CD4-positive, alpha-beta T cell treated with Interleukin-17A for 4 hours (primary cell): ENCODE measurements around the gene TMPRSS4.

Source experiments
- DNase-seq: peaks from one replicate; pipeline ENCODE4 v3.0.0-alpha.2; 2020; ENCODE audit warnings: mixed read lengths

The TMPRSS4 gene

GRCh38 chr11:118080296-118080695 lies 3.4 kb downstream of the TMPRSS4 start:
- no peak for DNase-seq

DNA sequence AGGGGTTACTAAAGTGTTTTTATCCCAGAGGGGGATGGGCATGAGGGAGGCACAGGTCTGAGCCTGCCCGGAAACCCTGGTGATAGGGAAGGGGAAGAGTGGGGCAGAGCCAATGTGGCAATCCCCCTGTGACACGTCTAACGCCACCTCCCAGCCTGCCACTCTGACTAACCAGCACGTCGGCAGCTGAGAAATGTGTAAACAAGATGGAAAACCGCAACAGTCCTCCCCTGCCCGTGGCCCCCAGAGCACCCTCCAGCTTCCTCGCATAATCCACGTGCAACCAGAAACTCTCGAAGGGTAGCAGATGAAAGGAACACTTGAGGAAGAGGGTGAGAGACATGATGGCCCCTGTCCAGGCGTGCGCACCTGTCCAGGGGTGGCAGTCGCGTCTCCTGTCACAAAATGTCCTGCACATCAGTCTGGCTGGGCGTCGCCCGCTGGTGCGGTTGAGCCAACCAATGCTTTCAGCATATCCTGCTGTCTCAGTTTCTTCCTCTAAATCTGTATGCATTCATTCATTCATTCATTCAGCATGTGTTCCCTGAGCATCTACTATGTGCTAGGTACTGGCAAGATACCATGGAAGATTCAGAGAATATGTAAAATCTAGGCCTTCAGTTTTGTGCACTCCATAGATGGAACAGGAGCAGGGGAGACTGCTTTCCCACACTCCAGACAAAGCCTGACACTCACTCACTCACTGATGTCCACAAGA lies 4.5 kb downstream of the TMPRSS4 start:
- no peak for DNase-seq

GRCh38 chr11:118082880-118083552 lies 6.1 kb downstream of the TMPRSS4 start:
- no peak for DNase-seq

GRCh38 chr11:118084247-118084646 lies 7.4 kb downstream of the TMPRSS4 start:
- DNase-seq = no peak

DNA sequence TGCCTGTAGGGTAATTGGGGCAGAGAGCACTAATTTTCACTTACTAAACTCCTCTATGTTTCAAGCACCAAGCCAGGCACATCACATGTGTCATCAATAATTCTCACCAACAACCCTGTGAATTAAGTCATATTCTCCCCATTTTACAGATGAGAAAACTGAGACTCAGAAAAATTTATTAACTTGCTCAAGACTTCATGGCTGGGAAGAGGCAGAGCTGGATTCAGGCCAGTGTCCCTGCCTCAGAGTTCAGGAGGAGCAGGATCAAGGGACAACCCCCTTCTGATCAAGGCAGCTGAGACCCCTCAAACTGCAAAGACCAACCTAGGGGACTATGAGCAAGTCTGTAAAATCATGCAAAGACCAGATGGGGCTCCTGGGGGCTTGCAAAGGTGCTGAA lies 7.8 kb downstream of the TMPRSS4 start:
- DNase-seq = no peak

- DNase-seq = no peak
Measured at GRCh38 chr11:118086913-118087768, 10.3 kb downstream of the TMPRSS4 start, which contains the start of gene SMIM35. SMIM35 (minus strand) TSS chr11:118086963; CDS start chr11:118086757, 206 bp downstream.

GRCh38 chr11:118087931-118088330 lies 11.1 kb downstream of the TMPRSS4 start:
- no peak for DNase-seq

GRCh38 chr11:118088531-118088930 lies 11.7 kb downstream of the TMPRSS4 start:
- no peak for DNase-seq

DNA sequence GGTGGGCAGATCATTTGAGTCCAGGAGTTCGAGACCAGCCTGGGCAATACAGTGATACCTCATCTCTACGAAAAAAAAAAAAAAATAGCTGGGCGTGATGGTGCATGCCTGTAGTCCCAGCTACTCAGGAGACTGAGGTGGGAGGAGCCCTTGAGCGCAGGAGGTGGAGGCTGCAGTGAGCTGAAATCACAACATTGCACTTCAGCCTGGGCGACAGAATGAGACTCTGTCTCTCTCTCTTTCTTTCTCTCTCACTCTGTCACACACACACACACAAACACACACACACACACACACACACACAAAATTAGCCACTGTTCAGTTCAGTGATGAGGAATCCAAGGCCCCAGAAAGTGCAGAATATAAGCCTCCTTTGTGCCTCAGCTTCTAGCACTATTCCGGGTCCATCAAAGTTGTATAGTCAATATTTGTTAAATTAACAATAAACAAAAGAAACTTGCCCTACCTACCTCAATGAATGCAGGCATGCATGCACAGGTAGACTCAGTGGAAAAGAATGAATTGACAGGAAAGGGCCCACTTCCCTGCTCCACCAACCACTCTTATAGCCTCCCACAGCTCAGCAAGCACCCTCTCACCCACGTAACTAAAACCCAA lies 13.8 kb downstream of the TMPRSS4 start:
- DNase-seq = no peak

- no peak for DNase-seq
Measured at GRCh38 chr11:118091690-118092089, 14.8 kb downstream of the TMPRSS4 start.

DNA sequence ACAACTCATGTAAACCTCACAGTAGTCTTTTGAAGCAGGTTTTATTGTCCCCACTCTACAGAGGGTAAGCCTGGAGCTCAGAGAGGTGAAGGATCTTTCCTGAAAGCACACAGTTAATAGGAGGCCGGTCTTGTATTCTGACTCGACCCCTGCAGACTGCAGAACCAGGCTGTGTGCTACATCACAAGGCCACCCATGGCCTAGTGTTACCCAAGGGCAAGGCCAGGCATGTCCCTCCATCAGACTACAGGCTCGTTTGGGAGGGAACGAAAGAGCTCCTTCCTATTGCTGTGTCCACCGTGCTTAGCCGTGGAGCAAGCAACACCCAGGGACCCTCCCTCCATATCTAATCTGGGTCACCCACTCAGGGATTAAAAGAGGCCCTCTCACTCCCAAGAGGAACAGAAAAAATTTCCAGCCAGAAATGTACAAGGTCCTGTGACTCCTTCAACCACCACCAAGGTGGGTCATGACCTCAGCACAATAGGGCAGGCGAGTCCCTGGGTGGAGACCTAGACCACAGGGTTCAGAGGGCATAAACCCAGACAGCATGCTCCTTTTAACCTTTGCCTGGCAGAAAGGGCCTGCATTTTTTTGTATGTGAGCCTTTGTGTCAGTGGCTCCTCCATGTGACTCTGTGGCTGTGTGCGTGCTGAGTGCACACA lies 16.2 kb downstream of the TMPRSS4 start:
- no peak for DNase-seq

DNA sequence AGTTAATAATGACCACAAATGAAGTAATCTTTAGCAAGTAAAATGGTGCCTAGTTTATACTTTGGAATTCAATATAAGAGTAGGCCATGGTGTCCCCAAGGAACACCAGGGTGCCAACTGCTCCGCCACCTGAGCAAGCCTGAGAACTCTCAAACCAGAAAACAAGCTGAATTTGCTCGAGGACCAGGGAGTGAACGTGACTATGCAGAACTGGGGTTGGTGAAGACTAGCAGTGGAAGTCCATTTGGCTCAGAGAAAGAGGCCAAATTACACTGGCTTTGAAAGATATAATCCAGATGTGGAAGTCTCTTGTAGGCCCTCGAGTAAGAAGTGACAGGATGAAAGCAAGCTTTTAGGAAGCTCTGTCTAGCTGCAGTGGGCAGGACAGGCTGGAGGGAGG lies 18.6 kb downstream of the TMPRSS4 start:
- no peak for DNase-seq

DNA sequence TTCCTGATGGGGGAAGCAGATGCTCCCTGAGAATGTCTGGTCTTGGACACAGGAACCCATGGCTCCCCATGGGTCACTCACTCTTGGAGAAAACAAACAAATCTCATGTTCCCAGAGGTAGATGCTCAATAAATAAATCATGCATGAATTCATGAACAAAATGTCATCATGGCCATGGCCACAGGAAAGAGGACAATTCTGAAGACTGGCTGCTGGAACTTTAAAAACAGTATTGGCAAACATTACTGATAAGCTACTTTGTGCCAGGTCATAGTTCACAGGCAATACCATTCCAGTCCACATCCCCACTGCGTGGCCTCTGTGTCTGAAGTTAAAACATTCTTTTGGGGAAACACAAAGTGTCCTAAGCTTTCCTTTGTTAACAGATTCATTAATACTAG lies 19.1 kb downstream of the TMPRSS4 start:
- DNase-seq = no peak

GRCh38 chr11:118098996-118099837 lies 22.3 kb downstream of the TMPRSS4 start:
- DNase-seq = no peak

- DNase-seq = no peak
Measured at GRCh38 chr11:118099838-118100556, 23.1 kb downstream of the TMPRSS4 start.

- no peak for DNase-seq
Measured at GRCh38 chr11:118100691-118101232, 23.9 kb downstream of the TMPRSS4 start.

DNA sequence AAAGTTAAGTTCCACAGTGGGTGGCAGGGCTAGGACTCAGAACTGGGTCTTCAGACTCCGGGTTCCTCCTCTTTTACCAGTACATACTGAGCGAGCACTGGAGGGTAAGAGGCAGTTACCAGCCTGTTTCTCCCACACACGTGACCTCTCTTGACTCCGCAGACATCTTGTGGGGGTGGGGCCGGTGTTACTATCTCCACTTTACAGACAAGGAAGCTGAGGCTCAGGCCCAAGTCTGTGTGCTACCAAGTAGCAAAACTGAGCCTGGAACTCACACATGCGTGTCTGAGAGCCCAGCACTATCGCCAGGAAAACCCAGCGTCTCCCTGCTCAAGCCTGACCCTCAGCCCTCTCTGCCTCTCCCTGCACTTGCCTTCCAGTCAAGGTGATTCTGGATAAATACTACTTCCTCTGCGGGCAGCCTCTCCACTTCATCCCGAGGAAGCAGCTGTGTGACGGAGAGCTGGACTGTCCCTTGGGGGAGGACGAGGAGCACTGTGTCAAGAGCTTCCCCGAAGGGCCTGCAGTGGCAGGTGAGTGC lies 25.9 kb downstream of the TMPRSS4 start:
- DNase-seq = no peak

GRCh38 chr11:118104491-118104890 lies 27.6 kb downstream of the TMPRSS4 start:
- no peak for DNase-seq

- DNase-seq = no peak
Measured at GRCh38 chr11:118105657-118106305, 28.9 kb downstream of the TMPRSS4 start.
